Testis (tissue), 5 donors: ENCODE measurements around the gene SH3YL1. TPM values are rescaled to one million over a fixed set of nuclear protein-coding genes. Genes with fewer than 3 reads are reported as not detected.

Experiments
- DNase-seq: peaks from one replicate; pipeline ENCODE4 v3.0.0-alpha.2; 2019
- H3K27ac ChIP-seq, 2 donors: fragments of 200-600 bp; sonication (generic); one replicate each; pipeline ENCODE4 v1.5.1; 2019
- H3K27me3 ChIP-seq: fragments of 200-600 bp; sonication (generic); one replicate; pipeline ENCODE4 v1.5.1; 2019
- H3K36me3 ChIP-seq: fragments of 200-600 bp; sonication (generic); one replicate; pipeline ENCODE4 v1.5.1; 2017; ENCODE audit warnings: low read depth; ENCODE audit errors: missing control alignments
- H3K4me1 ChIP-seq: fragments of 200-600 bp; sonication (generic); one replicate; pipeline ENCODE4 v1.5.1; 2019
- H3K4me3 ChIP-seq, 2 donors: fragments of 200-600 bp; sonication (generic); one replicate each; pipeline ENCODE4 v1.5.1; 2017 to 2019
- H3K9me3 ChIP-seq: fragments of 200-600 bp; sonication (generic); one replicate; pipeline ENCODE4 v1.5.1; 2017
- POLR2A ChIP-seq: fragments of 450-650 bp; IDR thresholded peaks from one replicate; pipeline ENCODE4 v1.6.1; 2017; ENCODE audit warnings: antibody characterized with exemption, mild to moderate bottlenecking, moderate library complexity
- WGBS, 2 donors: methylation state at CpG; one replicate each; pipeline ENCODE4 v1.1.5; 2018; 5-methylcytosine and 5-hydroxymethylcytosine counted together
- intact Hi-C: fragments of 100-400 bp; cut with DNase I; formaldehyde crosslinking; loops from one replicate; pipeline ENCODE4 v1.15.1; 2023; ENCODE audit warnings: low total_unique reads
- long read RNA-seq, 2 donors: transcript quantifications; one replicate each; lab custom pipeline, GENCODE V29; 2026
- polyA plus RNA-seq: library from polyadenylated mRNA; stranded (reverse); fragments of 350-450 nt; fragmentation: Illumina TruSeq; extraction: RNeasy Lipid Tissue Mini Kit (QIAGEN cat#74804); gene quantifications from one replicate; pipeline ENCODE4 v1.2.3, GENCODE V29; 2014; ENCODE audit warnings: low read depth, low replicate concordance; ENCODE audit not compliant: insufficient read depth
- total RNA-seq, 2 donors: library from RNA; depleted of rRNA; stranded (reverse); fragments of >200 nt; gene quantifications; one replicate each; pipeline ENCODE4 v1.2.3, GENCODE V29; 2016
- TF ChIP-seq, protein P1 (sequence below), 3 experiments: fragments of 450-650 bp in 2 of 3; fragments of 200-600 bp in 1 of 3; sonication (generic) in 1 of 3; IDR thresholded peaks; one replicate each; pipeline ENCODE4 v1.5.1; 2016 to 2019; ENCODE audit warnings: antibody characterized with exemption in 3 of 3, mild to moderate bottlenecking in 2 of 3, moderate library complexity in 1 of 3

The SH3YL1 gene
- total RNA-seq, result 10 to 100 TPM; 73.7 to 92.3 TPM
- 55.0 TPM for polyA plus RNA-seq
- long read RNA-seq, donor 1, partial matches to known transcripts, result 0 of 3 reads
- long read RNA-seq, donor 1, other reads (novel, unspliced or antisense), result 0 of 3 reads
- long read RNA-seq, donor 2, partial matches to known transcripts, result 0 of 2 reads
- long read RNA-seq, donor 2, other reads (novel, unspliced or antisense), result 0 of 2 reads

- Histone ChIP-seq H3K4me3 (peak within 1 kb of the TSS; percentile 71 to 79), H3K27ac (peak within 1 kb of the TSS; percentile 74 to 78), H3K27me3 (no peaks in the 10 kb centered on the region), H3K4me1 (peaks cover 6% of the 10 kb centered on the region), H3K36me3 (no peaks in the 10 kb centered on the region), H3K9me3 (no peaks in the 10 kb centered on the region)
- 0 to 1% methylated on average over 6 to 68 of the region's 77 CpGs for WGBS, 2 donors
- intact Hi-C loops, result no loop called here
- TF ChIP-seq POLR2A, result no peak
- TF ChIP-seq, protein P1, sequence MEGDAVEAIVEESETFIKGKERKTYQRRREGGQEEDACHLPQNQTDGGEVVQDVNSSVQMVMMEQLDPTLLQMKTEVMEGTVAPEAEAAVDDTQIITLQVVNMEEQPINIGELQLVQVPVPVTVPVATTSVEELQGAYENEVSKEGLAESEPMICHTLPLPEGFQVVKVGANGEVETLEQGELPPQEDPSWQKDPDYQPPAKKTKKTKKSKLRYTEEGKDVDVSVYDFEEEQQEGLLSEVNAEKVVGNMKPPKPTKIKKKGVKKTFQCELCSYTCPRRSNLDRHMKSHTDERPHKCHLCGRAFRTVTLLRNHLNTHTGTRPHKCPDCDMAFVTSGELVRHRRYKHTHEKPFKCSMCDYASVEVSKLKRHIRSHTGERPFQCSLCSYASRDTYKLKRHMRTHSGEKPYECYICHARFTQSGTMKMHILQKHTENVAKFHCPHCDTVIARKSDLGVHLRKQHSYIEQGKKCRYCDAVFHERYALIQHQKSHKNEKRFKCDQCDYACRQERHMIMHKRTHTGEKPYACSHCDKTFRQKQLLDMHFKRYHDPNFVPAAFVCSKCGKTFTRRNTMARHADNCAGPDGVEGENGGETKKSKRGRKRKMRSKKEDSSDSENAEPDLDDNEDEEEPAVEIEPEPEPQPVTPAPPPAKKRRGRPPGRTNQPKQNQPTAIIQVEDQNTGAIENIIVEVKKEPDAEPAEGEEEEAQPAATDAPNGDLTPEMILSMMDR (IDR thresholded peaks at IDR 0.05), result no peak
- DNase-seq, result peak; percentile 38
Observed at GRCh38 chr2:263774-264492, at the start of gene SH3YL1. Gene SH3YL1 (minus strand): TSS chr2:264032. CDS start chr2:263984, 48 bp downstream.

DNA sequence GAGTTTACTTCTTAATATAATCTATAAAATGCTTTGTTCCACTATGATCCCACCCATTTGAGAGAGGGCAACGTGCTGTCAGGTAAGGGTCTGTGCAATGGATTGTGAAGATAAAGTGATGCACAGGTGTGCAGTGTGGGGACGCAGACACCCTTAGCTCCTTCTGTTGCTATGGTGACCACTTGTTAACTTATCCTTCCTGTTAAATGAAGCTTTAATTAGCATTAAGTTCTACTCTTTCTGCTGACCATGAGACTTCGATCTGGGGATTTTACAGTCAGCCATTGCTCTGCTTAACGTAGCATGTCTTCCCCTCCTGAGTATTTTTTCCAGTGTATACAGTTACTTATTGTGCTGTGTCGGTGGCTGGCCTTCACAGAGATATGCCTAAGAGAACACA, 47.2 kb upstream of the SH3YL1 start:
- Histone ChIP-seq H3K4me3 (no peak overlapping the region), H3K27me3 (no peaks in the 10 kb centered on the region), H3K36me3 (no peaks in the 10 kb centered on the region), H3K4me1 (no peaks in the 10 kb centered on the region), H3K9me3 (no peaks in the 10 kb centered on the region), H3K27ac (no peak overlapping the region)
- TF ChIP-seq POLR2A, result no peak
- TF ChIP-seq, protein P1 (IDR thresholded peaks at IDR 0.05), result no peak
- 81 to 86% methylated on average over 5 of the region's 5 CpGs for WGBS, 2 donors
- intact Hi-C loops, result no loop called here
- no peak for DNase-seq

DNA sequence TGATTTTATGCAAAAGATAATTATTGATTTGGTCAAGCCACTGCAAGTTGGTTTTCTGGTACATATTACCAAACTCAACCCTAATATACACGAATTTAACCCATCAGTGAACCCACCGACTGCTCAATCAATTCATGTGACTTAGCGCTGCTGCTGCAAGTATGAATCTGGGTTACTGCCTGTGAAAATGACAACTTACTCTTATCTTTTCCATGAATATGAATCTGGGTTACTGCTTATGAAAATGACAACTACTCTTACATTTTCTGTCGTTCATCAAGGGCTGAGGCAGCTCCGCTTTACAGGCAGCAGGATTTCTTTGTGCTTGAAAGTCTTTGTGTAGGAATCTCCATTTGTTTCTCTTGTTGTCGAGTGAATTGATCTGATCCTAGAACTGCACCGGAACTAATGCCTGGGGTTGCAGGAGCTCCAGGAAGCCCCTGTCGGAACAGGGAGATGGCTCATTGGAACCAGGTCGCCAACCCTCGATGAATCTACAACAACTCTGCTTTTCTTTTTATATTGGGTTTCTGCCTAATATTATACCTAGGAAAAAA, 46.2 kb upstream of the SH3YL1 start:
- no peaks in the 10 kb centered on the region for H3K36me3 ChIP-seq
- intact Hi-C loops, result no loop called here
- TF ChIP-seq, protein P1 (IDR thresholded peaks at IDR 0.05), result no peak
- TF ChIP-seq POLR2A, result no peak
- H3K27me3 ChIP-seq, result no peaks in the 10 kb centered on the region
- no peak overlapping the region for H3K4me3 ChIP-seq
- no peak for DNase-seq
- no peak overlapping the region for H3K27ac ChIP-seq
- H3K9me3 ChIP-seq, result no peaks in the 10 kb centered on the region
- WGBS, 2 donors, result 78 to 83% methylated on average over 10 of the region's 10 CpGs
- no peaks in the 10 kb centered on the region for H3K4me1 ChIP-seq

DNA sequence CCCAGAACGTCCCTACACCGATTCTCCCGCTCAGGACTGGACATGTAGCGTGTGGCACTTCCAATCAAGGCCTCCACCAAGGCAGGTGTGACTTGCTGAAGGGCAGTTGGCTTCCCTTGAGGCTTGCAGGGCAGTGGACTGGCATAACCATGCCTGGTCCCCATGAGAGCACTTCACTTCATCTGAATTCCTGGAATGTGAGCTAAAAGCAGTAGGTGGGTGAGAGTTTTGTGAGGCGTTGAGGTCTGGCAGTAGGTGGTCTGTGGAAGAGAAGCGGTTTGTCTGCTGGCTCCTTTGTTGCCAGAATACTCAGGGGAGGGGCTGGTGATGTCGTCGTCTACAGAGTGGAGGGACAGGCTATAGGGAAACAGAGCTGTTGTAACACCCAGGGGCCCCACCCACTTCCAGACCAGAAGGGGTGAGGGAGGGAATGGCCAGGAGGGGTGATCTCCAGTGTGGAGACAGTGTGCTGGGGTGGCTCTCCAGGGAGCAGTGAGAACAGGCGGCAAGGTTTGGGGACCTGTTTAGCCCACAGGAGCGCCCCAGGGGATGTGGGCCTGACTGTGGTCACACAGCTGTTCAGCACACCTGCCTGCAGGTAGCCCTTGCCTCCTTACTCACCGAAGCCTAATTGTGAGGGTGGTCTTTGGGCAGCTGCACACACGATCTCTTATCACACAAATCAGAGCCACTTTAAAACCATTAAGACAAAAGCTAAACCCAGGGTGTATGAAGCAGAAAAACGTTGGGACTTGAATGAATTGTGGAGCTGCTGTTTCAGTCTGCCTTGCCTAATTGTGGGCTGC, 45.5 kb upstream of the SH3YL1 start:
- Histone ChIP-seq H3K9me3 (no peaks in the 10 kb centered on the region), H3K27me3 (no peaks in the 10 kb centered on the region), H3K4me1 (no peaks in the 10 kb centered on the region), H3K36me3 (no peaks in the 10 kb centered on the region), H3K27ac (no peak overlapping the region), H3K4me3 (no peak overlapping the region)
- intact Hi-C loops, result no loop called here
- no peak for DNase-seq
- TF ChIP-seq, protein P1 (IDR thresholded peaks at IDR 0.05), result no peak
- 68 to 71% methylated on average over 13 of the region's 13 CpGs for WGBS, 2 donors
